ENCODE data around the gene TRIM52. TPM values are rescaled to one million over a fixed set of nuclear protein-coding genes. Genes with fewer than 3 reads are reported as not detected.

The TRIM52 gene
- total RNA-seq, 2 donors from 2014 or later = 11.2 to 15.2 TPM

GRCh38 chr5:181221105-181221791 is 39.7 kb downstream of the TRIM52 start:
- no peak for TF ChIP-seq POLR2A (IDR thresholded peaks at IDR 0.05)
- no peak for TF ChIP-seq CTCF (IDR thresholded peaks at IDR 0.05)
- no peak for TF ChIP-seq POLR2AphosphoS5 (IDR thresholded peaks at IDR 0.05)
- H3K9me3 ChIP-seq = no peaks in the 10 kb centered on the region
- H3K27ac ChIP-seq = no peak overlapping the region
- H3K27me3 ChIP-seq (replicated peaks; ENCODE audit: insufficient read depth) = no peaks in the 10 kb centered on the region
- no peaks in the 10 kb centered on the region for H3K4me1 ChIP-seq (replicated peaks)
- H3K36me3 ChIP-seq = no peaks in the 10 kb centered on the region
- intact Hi-C loops (cut with DNase I) = no loop called here
- H3K4me3 ChIP-seq = no peak overlapping the region
- DNase-seq (ENCODE audit: low spot score) = no peak
- WGBS = 53% methylated on average over 27 of the region's 27 CpGs

- Histone ChIP-seq H3K4me1 (replicated peaks) (no peaks in the 10 kb centered on the region), H3K27ac (no peak overlapping the region), H3K27me3 (replicated peaks; ENCODE audit: insufficient read depth) (no peaks in the 10 kb centered on the region), H3K36me3 (no peaks in the 10 kb centered on the region), H3K4me3 (no peak overlapping the region), H3K9me3 (no peaks in the 10 kb centered on the region)
- no peak for TF ChIP-seq POLR2AphosphoS5 (IDR thresholded peaks at IDR 0.05)
- no peak for TF ChIP-seq CTCF (IDR thresholded peaks at IDR 0.05)
- TF ChIP-seq POLR2A (IDR thresholded peaks at IDR 0.05) = no peak
- WGBS = 90% methylated on average over 10 of the region's 10 CpGs
- DNase-seq (ENCODE audit: low spot score) = no peak
- intact Hi-C loops (cut with DNase I) = no loop called here
Measured at GRCh38 chr5:181220178-181220515, 40.8 kb downstream of the TRIM52 start.

GRCh38 chr5:181219262-181220177 is 41.4 kb downstream of the TRIM52 start:
- intact Hi-C loops (cut with DNase I) = no loop called here
- WGBS = 66% methylated on average over 49 of the region's 49 CpGs

GRCh38 chr5:181218795-181219124 is 42.2 kb downstream of the TRIM52 start:
- intact Hi-C loops (cut with DNase I) = loop anchor here (1.0 kb wide), 1 partner anchor 30 kb away; no protein-coding TSS in a partner anchor
- Histone ChIP-seq H3K4me1 (replicated peaks) (no peaks in the 10 kb centered on the region), H3K27ac (peak overlapping the region; percentile 34 to 59), H3K36me3 (no peaks in the 10 kb centered on the region), H3K27me3 (replicated peaks; ENCODE audit: insufficient read depth) (no peaks in the 10 kb centered on the region), H3K4me3 (peak overlapping the region; percentile 1 to 30), H3K9me3 (no peaks in the 10 kb centered on the region)
- WGBS = 39% methylated on average over 10 of the region's 10 CpGs
- DNase-seq (ENCODE audit: low spot score) = no peak
- TF ChIP-seq POLR2A (IDR thresholded peaks at IDR 0.05) (no peak), POLR2AphosphoS5 (IDR thresholded peaks at IDR 0.05) (no peak), CTCF (IDR thresholded peaks at IDR 0.05) (no peak)

More at GRCh38 chr5:181219262-181220177, 41.4 kb downstream of the TRIM52 start:
- Histone ChIP-seq H3K9me3 (no peaks in the 10 kb centered on the region), H3K27me3 (replicated peaks; ENCODE audit: insufficient read depth) (no peaks in the 10 kb centered on the region), H3K27ac (no peak overlapping the region), H3K36me3 (no peaks in the 10 kb centered on the region), H3K4me3 (no peak overlapping the region), H3K4me1 (replicated peaks) (no peaks in the 10 kb centered on the region)
- TF ChIP-seq CTCF (IDR thresholded peaks at IDR 0.05) (no peak), POLR2AphosphoS5 (IDR thresholded peaks at IDR 0.05) (no peak), POLR2A (IDR thresholded peaks at IDR 0.05) (no peak)
- no peak for DNase-seq (ENCODE audit: low spot score)
